K562 (cell line): Measurements from ENCODE around the gene TJP3. TPM values are rescaled to one million over a fixed set of nuclear protein-coding genes. Genes with fewer than 3 reads are reported as not detected.

ENCODE experiments used
- ATAC-seq: fragments of 200-7000 bp; cut with Tn5 transposase; 3 replicates; pipeline ENCODE4 v1.9.1; 2020; ENCODE audit warnings: moderate library complexity
- BruUV-seq: library from RNA; stranded (reverse); fragments of 400-500 nt; replicated peaks from 2 replicates; lab custom pipeline; 2021; lab: Mats Ljungman, UMichigan
- CTCF ChIA-PET: fragments of 300-600 bp; formaldehyde crosslinking; extraction: SDS; loops from one replicate; lab custom pipeline; 2021; ENCODE audit warnings: low intra/inter-chr PET ratio; lab: Yijun Ruan, JAX
- POLR2A ChIA-PET: fragments of 300-600, 350-650 bp; sonication (Branson Sonifier 250); formaldehyde crosslinking; extraction: SDS; loops from one replicate; lab custom pipeline; 2021; ENCODE audit warnings: antibody characterized with exemption, inconsistent platforms; lab: Yijun Ruan, JAX
- DNase-seq, 4 experiments: peaks; one replicate each; pipeline versions ENCODE4 v3.0.0 to v3.0.0-alpha.2; 2011 to 2018; ENCODE audit warnings: low spot score in 3 of 4, mixed read lengths in 3 of 4; ENCODE audit errors: extremely low read depth in 1 of 4
- FAIRE-seq: peaks from 2 replicates; lab custom pipeline; 2011; peaks lifted over from hg19 to GRCh38; lab: Jason Lieb, UNC
- H2AFZ ChIP-seq: 2 replicates; pipeline ENCODE4 v1.6.0; 2011; ENCODE audit warnings: low read depth, low read length, control low read depth, inconsistent platforms
- H3K27ac ChIP-seq: fragments of 200-600 bp; 3 replicates; pipeline ENCODE4 v1.8.0; 2011; ENCODE audit warnings: low read depth, mild to moderate bottlenecking, control low read depth, inconsistent platforms, low read length, moderate library complexity, mixed read lengths; ENCODE audit errors: extremely low read depth
- H3K27me3 ChIP-seq, 2 experiments: fragments of 300-600 bp in 1 of 2; 2 replicates in 1 of 2; 3 replicates in 1 of 2; pipeline versions ENCODE4 v1.6.0 to v1.8.0; 2011; ENCODE audit warnings: inconsistent platforms in 2 of 2, low read length in 2 of 2, mild to moderate bottlenecking in 1 of 2, mixed read lengths in 1 of 2, moderate library complexity in 1 of 2; ENCODE audit not compliant: control insufficient read depth in 2 of 2, insufficient read depth in 2 of 2
- H3K36me3 ChIP-seq: fragments of 300-600 bp; 3 replicates; pipeline ENCODE4 v1.8.0; 2011; ENCODE audit warnings: mild to moderate bottlenecking, low read length, inconsistent platforms; ENCODE audit not compliant: control insufficient read depth, insufficient read depth
- H3K4me1 ChIP-seq, 2 experiments: fragments of 200-600 bp in 1 of 2; replicated peaks in 1 of 2; 2 replicates in 1 of 2; 3 replicates in 1 of 2; pipeline versions ENCODE4 v1.5.1 to v1.8.0; 2011; ENCODE audit warnings: inconsistent platforms in 2 of 2, low read length in 2 of 2, mild to moderate bottlenecking in 1 of 2, mixed read lengths in 1 of 2, moderate library complexity in 1 of 2; ENCODE audit not compliant: control insufficient read depth in 2 of 2, insufficient read depth in 2 of 2
- H3K4me2 ChIP-seq: 2 replicates; pipeline ENCODE4 v1.6.1; 2011; ENCODE audit warnings: low read length, control low read depth, inconsistent platforms, mixed read lengths; ENCODE audit not compliant: insufficient read depth
- H3K4me3 ChIP-seq: fragments of 200-600 bp; sonication (generic), shearing (Covaris generic); 2 replicates; pipeline ENCODE4 v1.5.1; 2016; ENCODE audit warnings: control low read depth, inconsistent platforms
- H3K79me2 ChIP-seq: fragments of 200-600 bp; 3 replicates; pipeline ENCODE4 v1.8.0; 2011; ENCODE audit warnings: low read length, inconsistent platforms; ENCODE audit not compliant: control insufficient read depth, insufficient read depth
- H3K9ac ChIP-seq, 2 experiments: 2 replicates each; pipeline versions ENCODE4 v1.6.0 to v1.6.1; 2011; ENCODE audit warnings: low read depth in 2 of 2, low read length in 2 of 2, control low read depth in 1 of 2, inconsistent platforms in 1 of 2, mild to moderate bottlenecking in 1 of 2, mixed read lengths in 1 of 2; ENCODE audit not compliant: insufficient read depth in 1 of 2
- H3K9me1 ChIP-seq: one replicate; pipeline ENCODE4 v1.6.0; 2011; ENCODE audit warnings: inconsistent platforms, mild to moderate bottlenecking, low read length, moderate library complexity; ENCODE audit not compliant: control insufficient read depth, insufficient read depth
- H3K9me3 ChIP-seq: replicated peaks from 2 replicates; pipeline ENCODE4 v1.5.1; 2011; ENCODE audit warnings: low read depth, low read length, inconsistent platforms; ENCODE audit not compliant: control insufficient read depth, insufficient read depth
- H4K20me1 ChIP-seq: replicated peaks from 2 replicates; pipeline ENCODE4 v1.6.1; 2011; ENCODE audit warnings: low read length, inconsistent platforms, mixed read lengths; ENCODE audit not compliant: control insufficient read depth, insufficient read depth
- MTA1 ChIP-seq: fragments of 450-650 bp; IDR thresholded peaks from 2 replicates; pipeline ENCODE4 v1.6.1; 2017; ENCODE audit warnings: borderline replicate concordance
- POLR2G ChIP-seq: fragments of 200-400 bp; formaldehyde crosslinking; IDR thresholded peaks from 2 replicates; pipeline ENCODE4 v1.6.1; 2017; ENCODE audit warnings: low read depth, mild to moderate bottlenecking, antibody characterized with exemption, low read length, moderate library complexity
- SMARCA5 ChIP-seq: fragments of 450-650 bp; IDR thresholded peaks from 2 replicates; pipeline ENCODE4 v1.6.1; 2016
- ZNF445 ChIP-seq: fragments of 250-450 bp; sonication (Bioruptor Pico); IDR thresholded peaks from 2 replicates; pipeline ENCODE4 v1.4.0; 2020; ENCODE audit warnings: low read depth, mild to moderate bottlenecking, moderate library complexity
- WGBS: fragments of 100-300 bp; shearing (Covaris generic); methylation state at CpG from one replicate; pipeline ENCODE4 v1.1.6; 2016; ENCODE audit warnings: low coverage, mixed read lengths; ENCODE audit not compliant: insufficient coverage; ENCODE audit errors: missing lambda C conversion rate; 5-methylcytosine and 5-hydroxymethylcytosine counted together
- in situ Hi-C: fragments of 300-500 bp; cut with MboI; formaldehyde crosslinking; loops from 4 replicates; pipeline ENCODE4 v1.15.0; 2018; ENCODE audit warnings: inconsistent platforms, mixed read lengths
- intact Hi-C: fragments of 100-400 bp; cut with micrococcal nuclease; formaldehyde crosslinking; loops from 2 replicates; pipeline ENCODE4 v1.14.2; 2022
- polyA plus RNA-seq, 8 experiments: library from polyadenylated mRNA; depleted of rRNA in 4 of 8; stranded (reverse) in 5 of 8; unstranded in 3 of 8; fragments of >200 nt; fragmentation: Nextera tagmentation in 2 of 8; fragmentation: Illumina TruSeq in 1 of 8; extraction: Ambion mirVana in 2 of 8; extraction: Trizol in 1 of 8; gene quantifications; 2 replicates each; pipeline versions ENCODE4 v1.2.1 to v1.2.3, GENCODE V29; 2011 to 2014; ENCODE audit warnings: inconsistent platforms in 1 of 8, missing spikeins in 1 of 8
- total RNA-seq, 7 experiments: library from RNA; depleted of rRNA in 6 of 7; stranded (reverse); fragments of >200 nt in 6 of 7; fragmentation: Illumina TruSeq in 2 of 7; extraction: Trizol in 2 of 7; gene quantifications; 2 replicates each; pipeline versions ENCODE4 v1.2.1 to v1.2.3, GENCODE V29; 2011 to 2021; ENCODE audit warnings: low replicate concordance in 1 of 7

Gene TJP3
- total and polyA plus RNA-seq, 9 of the 15 experiments (the other 6 are each of a cell fraction or from before 2014, with no cell fraction given): 0.11 to 2.4 (median 0.57) TPM; not detected in 1

DNA sequence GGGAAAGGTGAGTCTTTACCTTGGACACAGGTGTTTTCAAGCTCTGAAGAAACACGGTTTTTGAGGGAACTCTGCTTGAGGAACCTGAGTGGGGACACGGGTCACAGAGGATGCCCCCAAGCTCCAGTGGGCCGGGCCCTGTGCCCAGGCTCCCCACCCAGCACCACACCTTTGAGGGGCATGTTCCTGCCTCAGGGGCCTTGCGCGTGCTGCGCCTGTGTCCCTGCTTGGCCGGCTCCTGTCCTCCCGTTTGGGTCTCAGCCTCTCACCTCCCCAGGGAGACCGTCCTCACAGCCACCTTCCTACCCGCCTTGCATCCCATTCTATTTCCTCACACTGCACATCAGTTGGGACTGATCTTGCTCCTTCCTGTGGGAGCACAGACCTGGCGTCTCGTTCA is 29.0 kb upstream of the TJP3 start:
- Histone ChIP-seq H3K4me2 (no peak overlapping the region), H3K9me3 (no peaks in the 10 kb centered on the region), H3K36me3 (peaks cover 19% of the 10 kb centered on the region; the same call in 1 of the 3 replicates), H4K20me1 (peaks cover 20% of the 10 kb centered on the region), H2AFZ (no peak overlapping the region), H3K4me3 (no peak overlapping the region), H3K4me1 (peaks cover 18 to 46% of the 10 kb centered on the region in 2 experiments), H3K27me3 (no peaks in the 10 kb centered on the region), H3K9me1 (peaks cover 7% of the 10 kb centered on the region), H3K9ac (no peak overlapping the region), H3K27ac (no peak overlapping the region), H3K79me2 (peaks cover 24% of the 10 kb centered on the region)
- FAIRE-seq (no peak), ATAC-seq (no peak), DNase-seq (no peak)
- in situ Hi-C loops: no loop called here
- 71% methylated on average over 11 of the region's 12 CpGs for WGBS
- intact Hi-C loops: no loop called here
- no TSS peak for BruUV-seq
- POLR2A ChIA-PET: interaction anchor here (0.6 kb wide), 1 partner anchor 82 kb away, joined by 3 read pairs; the partner anchor contains the start of gene APBA3
- TF ChIP-seq ZNF445 (CRISPR knock-in tag) (no peak), MTA1 (no peak)
- CTCF ChIA-PET: no interaction called here

GRCh38 chr19:3679581-3679980 is 28.6 kb upstream of the TJP3 start:
- FAIRE-seq: no peak
- Histone ChIP-seq H2AFZ (no peak overlapping the region), H3K27me3 (no peaks in the 10 kb centered on the region), H3K36me3 (peaks cover 23% of the 10 kb centered on the region; the same call in 1 of the 3 replicates), H4K20me1 (peaks cover 24% of the 10 kb centered on the region), H3K4me2 (no peak overlapping the region), H3K9ac (peak overlapping the region in 1 of 2 experiments; percentile 45; a peak in 2 of 4 replicates), H3K4me3 (no peak overlapping the region), H3K4me1 (peaks cover 22 to 50% of the 10 kb centered on the region in 2 experiments), H3K9me1 (peaks cover 9% of the 10 kb centered on the region), H3K9me3 (no peaks in the 10 kb centered on the region), H3K79me2 (peaks cover 28% of the 10 kb centered on the region), H3K27ac (no peak overlapping the region)
- POLR2A ChIA-PET: interaction anchor here (0.6 kb wide), 1 partner anchor 82 kb away, joined by 3 read pairs; the partner anchor contains the start of gene APBA3
- in situ Hi-C loops: no loop called here
- CTCF ChIA-PET: no interaction called here
- BruUV-seq: no TSS peak
- no peak for TF ChIP-seq SMARCA5
- TF ChIP-seq POLR2G: 0 out of 2 replicates have a peak, but pooled peaks have one; percentile 22
- intact Hi-C loops: no loop called here
- ATAC-seq: no peak
- WGBS: 83% methylated on average over 11 of the region's 13 CpGs
- no peak for DNase-seq
